Measurements from ENCODE around the gene SUSD3.
A peak's percentile ranks its signal among the peaks of the same experiment; 100 is the strongest.

Gene SUSD3

GRCh38 chr9:93129286-93129685, 70.8 kb downstream of the SUSD3 start:
- Histone ChIP-seq H3K9me3 (ENCODE audit: control insufficient read depth, insufficient read depth, low read depth, low read length) (no peaks in the 10 kb centered on the region), H3K36me3 (ENCODE audit: control insufficient read depth, insufficient read depth, low read length) (peaks cover 10% of the 10 kb centered on the region), H3K9ac (ENCODE audit: low read length) (no peak overlapping the region), H3K27ac (ENCODE audit: low read depth, low read length) (no peak overlapping the region), H3K4me1 (ENCODE audit: control insufficient read depth, insufficient read depth, low read length) (peaks cover 41% of the 10 kb centered on the region), H3K4me3 (ENCODE audit: low read depth, low read length) (no peak overlapping the region), H3K27me3 (ENCODE audit: control insufficient read depth, insufficient read depth, low read length) (no peaks in the 10 kb centered on the region)

GRCh38 chr9:93129691-93130500, 71.4 kb downstream of the SUSD3 start:
- H3K27me3 ChIP-seq (ENCODE audit: control insufficient read depth, insufficient read depth, low read length), result peaks cover 4% of the 10 kb centered on the region
- H3K36me3 ChIP-seq (ENCODE audit: control insufficient read depth, insufficient read depth, low read length), result peaks cover 5% of the 10 kb centered on the region; the same call in 1 of the 2 replicates
- H3K9ac ChIP-seq (ENCODE audit: low read length), result no peak overlapping the region
- no peaks in the 10 kb centered on the region for H3K9me3 ChIP-seq (ENCODE audit: control insufficient read depth, insufficient read depth, low read depth, low read length)
- no peak overlapping the region for H3K27ac ChIP-seq (ENCODE audit: low read depth, low read length)
- peaks cover 47% of the 10 kb centered on the region for H3K4me1 ChIP-seq (ENCODE audit: control insufficient read depth, insufficient read depth, low read length)
- H3K4me3 ChIP-seq (ENCODE audit: low read depth, low read length), result no peak overlapping the region

- Histone ChIP-seq H3K9ac (ENCODE audit: low read length) (no peak overlapping the region), H3K27ac (ENCODE audit: low read depth, low read length) (no peak overlapping the region), H3K4me3 (ENCODE audit: low read depth, low read length) (no peak overlapping the region), H3K9me3 (ENCODE audit: control insufficient read depth, insufficient read depth, low read depth, low read length) (no peaks in the 10 kb centered on the region), H3K4me1 (ENCODE audit: control insufficient read depth, insufficient read depth, low read length) (peaks cover 48% of the 10 kb centered on the region), H3K27me3 (ENCODE audit: control insufficient read depth, insufficient read depth, low read length) (peaks cover 11% of the 10 kb centered on the region), H3K36me3 (ENCODE audit: control insufficient read depth, insufficient read depth, low read length) (no peaks in the 10 kb centered on the region)
Observed at GRCh38 chr9:93130861-93131481, 72.5 kb downstream of the SUSD3 start.

- Histone ChIP-seq H3K36me3 (ENCODE audit: control insufficient read depth, insufficient read depth, low read length) (no peaks in the 10 kb centered on the region), H3K27ac (ENCODE audit: low read depth, low read length) (no peak overlapping the region), H3K27me3 (ENCODE audit: control insufficient read depth, insufficient read depth, low read length) (peaks cover 11% of the 10 kb centered on the region), H3K9ac (ENCODE audit: low read length) (no peak overlapping the region), H3K4me1 (ENCODE audit: control insufficient read depth, insufficient read depth, low read length) (peaks cover 43% of the 10 kb centered on the region), H3K4me3 (ENCODE audit: low read depth, low read length) (no peak overlapping the region), H3K9me3 (ENCODE audit: control insufficient read depth, insufficient read depth, low read depth, low read length) (no peaks in the 10 kb centered on the region)
Observed at GRCh38 chr9:93131599-93132286, 73.2 kb downstream of the SUSD3 start.

- peaks cover 36% of the 10 kb centered on the region for H3K4me1 ChIP-seq (ENCODE audit: control insufficient read depth, insufficient read depth, low read length)
- no peak overlapping the region for H3K27ac ChIP-seq (ENCODE audit: low read depth, low read length)
- peak overlapping the region; percentile 69 for H3K9ac ChIP-seq (ENCODE audit: low read length)
- H3K4me3 ChIP-seq (ENCODE audit: low read depth, low read length), result peak overlapping the region; percentile 81; the same call in 1 of the 2 replicates
- H3K27me3 ChIP-seq (ENCODE audit: control insufficient read depth, insufficient read depth, low read length), result peaks cover 11% of the 10 kb centered on the region
- no peaks in the 10 kb centered on the region for H3K36me3 ChIP-seq (ENCODE audit: control insufficient read depth, insufficient read depth, low read length)
- no peaks in the 10 kb centered on the region for H3K9me3 ChIP-seq (ENCODE audit: control insufficient read depth, insufficient read depth, low read depth, low read length)
Observed at GRCh38 chr9:93132287-93132927, 73.9 kb downstream of the SUSD3 start.

GRCh38 chr9:93132946-93133680, 74.6 kb downstream of the SUSD3 start:
- peaks cover 31% of the 10 kb centered on the region for H3K4me1 ChIP-seq (ENCODE audit: control insufficient read depth, insufficient read depth, low read length)

GRCh38 chr9:93133681-93134014, 75.1 kb downstream of the SUSD3 start:
- Histone ChIP-seq H3K4me1 (ENCODE audit: control insufficient read depth, insufficient read depth, low read length) (peaks cover 31% of the 10 kb centered on the region), H3K9ac (ENCODE audit: low read length) (peak overlapping the region; percentile 69), H3K36me3 (ENCODE audit: control insufficient read depth, insufficient read depth, low read length) (no peaks in the 10 kb centered on the region), H3K27me3 (ENCODE audit: control insufficient read depth, insufficient read depth, low read length) (peaks cover 11% of the 10 kb centered on the region), H3K27ac (ENCODE audit: low read depth, low read length) (peak overlapping the region; percentile 36; the same call in 1 of the 2 replicates), H3K9me3 (ENCODE audit: control insufficient read depth, insufficient read depth, low read depth, low read length) (0 out of 2 replicates have a peak, but pooled peaks cover 2% of the 10 kb centered on the region), H3K4me3 (ENCODE audit: low read depth, low read length) (peak overlapping the region; percentile 81)

More at GRCh38 chr9:93132946-93133680, 74.6 kb downstream of the SUSD3 start:
- peak overlapping the region; percentile 81 for H3K4me3 ChIP-seq (ENCODE audit: low read depth, low read length)
- no peaks in the 10 kb centered on the region for H3K36me3 ChIP-seq (ENCODE audit: control insufficient read depth, insufficient read depth, low read length)
- H3K27ac ChIP-seq (ENCODE audit: low read depth, low read length), result peak overlapping the region; percentile 36; the same call in 1 of the 2 replicates
- peaks cover 11% of the 10 kb centered on the region for H3K27me3 ChIP-seq (ENCODE audit: control insufficient read depth, insufficient read depth, low read length)
- no peaks in the 10 kb centered on the region for H3K9me3 ChIP-seq (ENCODE audit: control insufficient read depth, insufficient read depth, low read depth, low read length)
- H3K9ac ChIP-seq (ENCODE audit: low read length), result peak overlapping the region; percentile 69

GRCh38 chr9:93134015-93134739, 75.7 kb downstream of the SUSD3 start, which contains the start of gene NINJ1:
Gene NINJ1 (minus strand): TSS chr9:93134251. CDS start chr9:93134217, 34 bp downstream.
- Histone ChIP-seq H3K4me1 (ENCODE audit: control insufficient read depth, insufficient read depth, low read length) (peaks cover 31% of the 10 kb centered on the region), H3K9ac (ENCODE audit: low read length) (peak within 1 kb of the TSS; percentile 69), H3K36me3 (ENCODE audit: control insufficient read depth, insufficient read depth, low read length) (no peaks in the 10 kb centered on the region), H3K9me3 (ENCODE audit: control insufficient read depth, insufficient read depth, low read depth, low read length) (0 out of 2 replicates have a peak, but pooled peaks cover 2% of the 10 kb centered on the region), H3K27ac (ENCODE audit: low read depth, low read length) (peak within 1 kb of the TSS; percentile 36; the same call in 1 of the 2 replicates), H3K4me3 (ENCODE audit: low read depth, low read length) (peak within 1 kb of the TSS; percentile 81), H3K27me3 (ENCODE audit: control insufficient read depth, insufficient read depth, low read length) (peaks cover 11% of the 10 kb centered on the region)
